ENCODE data around the gene SLC25A24. TPM values are rescaled to one million over a fixed set of nuclear protein-coding genes. Genes with fewer than 3 reads are reported as not detected.

Gene SLC25A24
- total RNA-seq, 1 experiment from 2014 or later = 124 TPM

- Histone ChIP-seq H3K4me1 (replicated peaks) (no peaks in the 10 kb centered on the region), H3K27ac (no peak overlapping the region), H3K36me3 (no peaks in the 10 kb centered on the region), H3K4me3 (no peak overlapping the region), H3K9me3 (replicated peaks) (no peaks in the 10 kb centered on the region), H3K27me3 (replicated peaks) (0 out of 2 replicates have a peak, but pooled peaks cover 10% of the 10 kb centered on the region)
- DNase-seq (ENCODE audit: low read depth in 1 of 2, low spot score in 2 of 2) = no peak
Observed at GRCh38 chr1:108117945-108118902, 81.9 kb downstream of the SLC25A24 start.

GRCh38 chr1:108117237-108117636, 82.9 kb downstream of the SLC25A24 start:
- Histone ChIP-seq H3K27me3 (replicated peaks) (0 out of 2 replicates have a peak, but pooled peaks cover 10% of the 10 kb centered on the region), H3K4me1 (replicated peaks) (no peaks in the 10 kb centered on the region), H3K9me3 (replicated peaks) (no peaks in the 10 kb centered on the region), H3K36me3 (no peaks in the 10 kb centered on the region), H3K27ac (no peak overlapping the region), H3K4me3 (no peak overlapping the region)
- DNase-seq (ENCODE audit: low read depth in 1 of 2, low spot score in 2 of 2) = no peak

GRCh38 chr1:108114033-108114599, 86.0 kb downstream of the SLC25A24 start:
- no peak overlapping the region for H3K4me3 ChIP-seq
- H3K36me3 ChIP-seq = no peaks in the 10 kb centered on the region
- no peaks in the 10 kb centered on the region for H3K4me1 ChIP-seq (replicated peaks)
- no peaks in the 10 kb centered on the region for H3K27me3 ChIP-seq (replicated peaks)
- DNase-seq (ENCODE audit: low read depth in 1 of 2, low spot score in 2 of 2) = no peak
- H3K9me3 ChIP-seq (replicated peaks) = no peaks in the 10 kb centered on the region
- H3K27ac ChIP-seq = no peak overlapping the region

- H3K4me3 ChIP-seq = no peak overlapping the region
- no peaks in the 10 kb centered on the region for H3K27me3 ChIP-seq (replicated peaks)
- H3K4me1 ChIP-seq (replicated peaks) = no peaks in the 10 kb centered on the region
- no peaks in the 10 kb centered on the region for H3K36me3 ChIP-seq
- DNase-seq (ENCODE audit: low read depth in 1 of 2, low spot score in 2 of 2) = no peak
- H3K27ac ChIP-seq = no peak overlapping the region
- H3K9me3 ChIP-seq (replicated peaks) = no peaks in the 10 kb centered on the region
Observed at GRCh38 chr1:108113496-108113895, 86.6 kb downstream of the SLC25A24 start.

- no peaks in the 10 kb centered on the region for H3K27me3 ChIP-seq (replicated peaks)
- no peaks in the 10 kb centered on the region for H3K36me3 ChIP-seq
- no peak for DNase-seq (ENCODE audit: low read depth in 1 of 2, low spot score in 2 of 2)
- no peak overlapping the region for H3K4me3 ChIP-seq
- no peaks in the 10 kb centered on the region for H3K4me1 ChIP-seq (replicated peaks)
- H3K9me3 ChIP-seq (replicated peaks) = no peaks in the 10 kb centered on the region
- H3K27ac ChIP-seq = no peak overlapping the region
Observed at GRCh38 chr1:108109295-108109973, 90.7 kb downstream of the SLC25A24 start.

- Histone ChIP-seq H3K9me3 (replicated peaks) (no peaks in the 10 kb centered on the region), H3K4me3 (no peak overlapping the region), H3K27ac (no peak overlapping the region), H3K4me1 (replicated peaks) (no peaks in the 10 kb centered on the region), H3K27me3 (replicated peaks) (no peaks in the 10 kb centered on the region), H3K36me3 (no peaks in the 10 kb centered on the region)
- no peak for DNase-seq (ENCODE audit: low read depth in 1 of 2, low spot score in 2 of 2)
Observed at GRCh38 chr1:108108119-108108518, 92.0 kb downstream of the SLC25A24 start.

- Histone ChIP-seq H3K27me3 (replicated peaks) (no peaks in the 10 kb centered on the region), H3K36me3 (no peaks in the 10 kb centered on the region), H3K4me3 (no peak overlapping the region), H3K27ac (no peak overlapping the region), H3K9me3 (replicated peaks) (no peaks in the 10 kb centered on the region), H3K4me1 (replicated peaks) (no peaks in the 10 kb centered on the region)
- peak; percentile 28 to 62 for DNase-seq (ENCODE audit: low read depth in 1 of 2, low spot score in 2 of 2)
Observed at GRCh38 chr1:108107658-108108057, 92.5 kb downstream of the SLC25A24 start.

GRCh38 chr1:108106775-108107174, 93.4 kb downstream of the SLC25A24 start:
- Histone ChIP-seq H3K27me3 (replicated peaks) (no peaks in the 10 kb centered on the region), H3K4me1 (replicated peaks) (no peaks in the 10 kb centered on the region), H3K4me3 (no peak overlapping the region), H3K27ac (no peak overlapping the region), H3K9me3 (replicated peaks) (no peaks in the 10 kb centered on the region), H3K36me3 (no peaks in the 10 kb centered on the region)
- DNase-seq (ENCODE audit: low read depth in 1 of 2, low spot score in 2 of 2) = no peak

- Histone ChIP-seq H3K9me3 (replicated peaks) (no peaks in the 10 kb centered on the region), H3K27ac (no peak overlapping the region), H3K4me1 (replicated peaks) (no peaks in the 10 kb centered on the region), H3K27me3 (replicated peaks) (peaks cover 5% of the 10 kb centered on the region; the same call in 1 of the 2 replicates), H3K4me3 (no peak overlapping the region), H3K36me3 (no peaks in the 10 kb centered on the region)
- no peak for DNase-seq (ENCODE audit: low read depth in 1 of 2, low spot score in 2 of 2)
Observed at GRCh38 chr1:108100148-108100547, 100.0 kb downstream of the SLC25A24 start.

GRCh38 chr1:108097018-108097417, 103.1 kb downstream of the SLC25A24 start:
- H3K4me1 ChIP-seq (replicated peaks) = no peaks in the 10 kb centered on the region
- no peak overlapping the region for H3K27ac ChIP-seq
- DNase-seq (ENCODE audit: low read depth in 1 of 2, low spot score in 2 of 2) = no peak
- H3K36me3 ChIP-seq = no peaks in the 10 kb centered on the region
- H3K4me3 ChIP-seq = no peak overlapping the region
- peaks cover 9% of the 10 kb centered on the region; the same call in 1 of the 2 replicates for H3K27me3 ChIP-seq (replicated peaks)
- H3K9me3 ChIP-seq (replicated peaks) = no peaks in the 10 kb centered on the region

- H3K4me3 ChIP-seq = no peak overlapping the region
- peaks cover 12% of the 10 kb centered on the region; the same call in 1 of the 2 replicates for H3K27me3 ChIP-seq (replicated peaks)
- no peak for DNase-seq (ENCODE audit: low read depth in 1 of 2, low spot score in 2 of 2)
- no peaks in the 10 kb centered on the region for H3K4me1 ChIP-seq (replicated peaks)
- no peaks in the 10 kb centered on the region for H3K36me3 ChIP-seq
- H3K9me3 ChIP-seq (replicated peaks) = no peaks in the 10 kb centered on the region
- no peak overlapping the region for H3K27ac ChIP-seq
Observed at GRCh38 chr1:108096089-108096488, 104.1 kb downstream of the SLC25A24 start.

GRCh38 chr1:108089477-108089876, 110.7 kb downstream of the SLC25A24 start:
- no peak for DNase-seq (ENCODE audit: low read depth in 1 of 2, low spot score in 2 of 2)
- Histone ChIP-seq H3K4me1 (replicated peaks) (no peaks in the 10 kb centered on the region), H3K4me3 (no peak overlapping the region), H3K9me3 (replicated peaks) (no peaks in the 10 kb centered on the region), H3K36me3 (no peaks in the 10 kb centered on the region), H3K27me3 (replicated peaks) (peaks cover 3% of the 10 kb centered on the region; the same call in 1 of the 2 replicates), H3K27ac (no peak overlapping the region)

- no peaks in the 10 kb centered on the region for H3K4me1 ChIP-seq (replicated peaks)
- no peak for DNase-seq (ENCODE audit: low read depth in 1 of 2, low spot score in 2 of 2)
- H3K36me3 ChIP-seq = no peaks in the 10 kb centered on the region
- H3K27ac ChIP-seq = no peak overlapping the region
- H3K9me3 ChIP-seq (replicated peaks) = no peaks in the 10 kb centered on the region
- no peak overlapping the region for H3K4me3 ChIP-seq
- H3K27me3 ChIP-seq (replicated peaks) = peaks cover 6% of the 10 kb centered on the region
Observed at GRCh38 chr1:108085628-108086027, 114.5 kb downstream of the SLC25A24 start.

Measured in SJSA1 (cell line).